ENCODE data around the gene MTG2.

Gene MTG2

GRCh38 chr20:62233684-62234083, 50.9 kb downstream of the MTG2 start:
- no peak for DNase-seq (ENCODE audit: low spot score)

- DNase-seq (ENCODE audit: low spot score): no peak
Measured at GRCh38 chr20:62234339-62234738, 51.5 kb downstream of the MTG2 start.

GRCh38 chr20:62235001-62235776, 52.4 kb downstream of the MTG2 start:
- DNase-seq (ENCODE audit: low spot score): no peak

- no peak for DNase-seq (ENCODE audit: low spot score)
Measured at GRCh38 chr20:62235777-62236157, 52.9 kb downstream of the MTG2 start.

GRCh38 chr20:62236200-62236599, 53.4 kb downstream of the MTG2 start:
- DNase-seq (ENCODE audit: low spot score): no peak

DNA sequence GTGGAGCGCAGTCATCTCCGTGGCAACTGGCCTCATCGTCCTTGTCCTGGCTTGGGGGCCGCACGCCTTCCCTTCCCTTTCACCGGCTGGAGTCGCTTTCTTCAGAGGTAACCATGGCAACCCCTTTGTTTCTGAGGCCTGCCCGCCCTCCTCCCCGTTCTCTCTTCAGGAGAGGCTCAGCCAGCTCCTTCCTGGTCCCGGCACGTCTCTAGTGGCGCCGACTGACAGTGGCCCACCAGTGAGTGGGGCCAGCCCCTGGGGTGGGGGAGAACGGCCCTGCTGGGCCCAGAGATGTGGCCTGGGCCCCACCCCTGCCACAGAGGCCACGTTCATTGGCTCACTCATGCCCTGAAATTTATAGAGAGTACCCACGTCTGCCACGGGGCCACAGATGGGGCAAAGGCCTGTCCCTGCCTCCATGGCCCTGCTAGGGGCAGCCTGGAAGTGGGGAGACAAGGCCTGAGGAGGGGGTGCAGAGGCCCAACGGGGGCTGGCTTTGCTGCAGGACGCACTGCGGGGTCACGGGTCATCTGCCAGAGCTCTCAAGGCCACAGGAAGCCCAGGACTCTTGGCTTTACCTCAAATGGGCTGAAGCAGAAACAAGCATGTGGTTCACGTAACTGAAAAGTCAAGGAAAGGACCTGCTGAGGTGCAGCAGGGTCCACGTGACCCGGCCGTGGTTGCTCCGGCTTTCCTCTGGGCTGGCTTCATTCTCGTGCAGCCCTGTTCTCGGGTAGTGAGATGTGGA, 54.1 kb downstream of the MTG2 start:
- no peak for DNase-seq (ENCODE audit: low spot score)

- no peak for DNase-seq (ENCODE audit: low spot score)
Measured at GRCh38 chr20:62237514-62237800, 54.6 kb downstream of the MTG2 start.

GRCh38 chr20:62237801-62238568, 55.2 kb downstream of the MTG2 start, which contains the start of gene OSBPL2:
Gene OSBPL2 (plus strand): TSS chr20:62238521. CDS start chr20:62256185, 17,664 bp downstream.
- DNase-seq (ENCODE audit: low spot score): peak; percentile 100

GRCh38 chr20:62238569-62239277, 55.9 kb downstream of the MTG2 start:
- DNase-seq (ENCODE audit: low spot score): peak; percentile 55

- peak; percentile 46 for DNase-seq (ENCODE audit: low spot score)
Measured at GRCh38 chr20:62239278-62239879, 56.6 kb downstream of the MTG2 start.

DNA sequence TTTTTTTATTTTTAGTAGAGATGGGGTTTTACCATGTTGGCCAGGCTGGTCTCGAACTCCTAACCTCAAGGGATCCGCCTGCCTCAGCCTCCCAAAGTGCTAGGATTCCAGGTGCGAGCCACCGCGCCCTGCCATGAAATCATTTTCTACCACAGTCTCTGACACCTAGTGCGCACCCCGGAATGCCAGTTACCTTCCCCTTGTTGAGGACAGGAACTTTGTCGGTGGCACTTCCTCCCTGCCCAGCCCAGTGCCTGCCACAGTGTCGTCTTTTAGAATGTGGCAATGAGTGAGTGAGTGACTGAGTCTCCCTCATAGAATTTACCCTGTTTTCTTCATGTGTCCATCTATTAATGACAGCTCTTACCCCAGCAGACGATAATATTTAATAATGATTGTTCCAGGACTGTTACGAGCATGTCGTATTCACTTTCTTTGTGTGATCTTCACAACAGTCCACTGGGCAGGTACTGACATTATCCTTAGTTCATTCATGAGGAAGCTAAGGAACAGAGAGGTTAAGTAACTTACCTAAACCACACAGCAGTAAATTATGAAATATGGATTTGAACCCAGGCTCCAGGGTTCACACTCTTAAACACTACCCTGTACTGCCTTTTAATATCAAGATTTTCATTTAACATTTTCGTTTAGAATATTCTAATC, 57.3 kb downstream of the MTG2 start:
- no peak for DNase-seq (ENCODE audit: low spot score)

DNA sequence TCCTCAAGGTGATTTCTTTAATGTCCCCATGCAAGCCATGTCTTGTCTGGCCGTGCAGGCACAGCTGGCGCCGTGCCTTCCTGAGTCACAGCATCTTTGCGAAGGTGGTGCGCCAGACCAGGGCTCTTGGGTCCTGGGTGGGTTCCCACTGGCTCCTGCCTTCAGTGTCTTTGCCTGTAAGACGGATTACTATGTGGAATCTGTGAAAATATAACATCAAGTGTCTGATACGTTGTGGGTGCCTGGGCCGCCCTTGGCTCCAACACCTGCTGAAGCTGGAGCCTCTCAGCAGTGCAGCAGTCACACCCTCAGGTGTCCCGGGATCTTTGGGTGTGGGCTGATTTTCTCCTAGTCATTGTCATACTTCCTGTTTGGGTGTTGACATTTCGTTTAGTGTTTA, 58.7 kb downstream of the MTG2 start:
- no peak for DNase-seq (ENCODE audit: low spot score)

GRCh38 chr20:62242176-62242575, 59.3 kb downstream of the MTG2 start:
- no peak for DNase-seq (ENCODE audit: low spot score)

DNA sequence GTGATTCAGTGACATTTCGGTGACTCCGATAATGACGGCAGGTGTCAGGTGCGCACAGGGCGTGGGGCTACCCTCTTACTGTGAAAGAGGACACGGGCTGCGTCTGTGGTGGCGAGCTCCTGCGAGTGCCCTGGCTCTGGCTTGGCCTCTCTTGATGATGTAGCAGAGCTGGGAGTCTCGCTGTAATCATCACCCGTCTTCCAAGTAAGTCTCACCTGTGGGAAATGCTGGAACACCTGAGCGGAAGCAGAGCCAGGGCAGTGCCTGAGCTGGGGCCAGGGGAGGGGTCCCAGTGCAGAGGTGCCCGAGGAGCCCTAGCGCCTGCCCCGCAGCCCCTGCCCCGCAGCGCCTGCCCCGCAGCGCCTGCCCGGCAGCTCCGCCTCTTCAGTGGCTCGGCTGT, 60.3 kb downstream of the MTG2 start:
- DNase-seq (ENCODE audit: low spot score): no peak

DNA sequence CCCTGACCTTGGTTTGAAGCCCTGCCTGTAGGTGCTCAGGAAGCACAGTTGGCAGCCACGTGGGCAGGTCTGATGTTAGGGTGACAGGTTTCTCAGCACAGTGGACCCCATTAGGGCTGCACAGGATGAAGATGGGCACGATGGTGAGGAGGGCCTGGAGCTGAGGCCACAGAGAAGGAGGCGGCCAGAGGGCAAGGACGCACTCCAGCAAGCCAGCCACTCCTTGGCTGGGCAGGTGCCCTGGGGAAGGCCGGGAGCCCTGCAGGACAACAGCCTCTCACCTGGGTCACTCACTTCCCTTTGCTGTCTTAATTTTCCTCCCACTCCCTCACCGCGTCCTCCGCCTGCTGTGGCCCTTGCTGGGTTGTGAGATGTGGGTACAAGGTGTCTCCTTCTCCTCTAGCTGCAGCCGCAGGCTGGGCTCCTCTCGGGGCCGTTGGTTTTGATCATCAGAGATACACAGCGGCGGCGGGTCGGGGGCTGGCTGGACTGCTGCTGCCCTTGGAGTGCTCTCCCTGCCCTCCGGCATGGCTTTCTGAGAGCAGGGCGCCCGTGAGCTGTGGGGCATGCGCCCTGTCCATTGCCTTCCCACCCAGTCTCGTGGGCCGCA, 61.2 kb downstream of the MTG2 start:
- DNase-seq (ENCODE audit: low spot score): no peak

- no peak for DNase-seq (ENCODE audit: low spot score)
Measured at GRCh38 chr20:62244644-62245108, 61.8 kb downstream of the MTG2 start.

DNA sequence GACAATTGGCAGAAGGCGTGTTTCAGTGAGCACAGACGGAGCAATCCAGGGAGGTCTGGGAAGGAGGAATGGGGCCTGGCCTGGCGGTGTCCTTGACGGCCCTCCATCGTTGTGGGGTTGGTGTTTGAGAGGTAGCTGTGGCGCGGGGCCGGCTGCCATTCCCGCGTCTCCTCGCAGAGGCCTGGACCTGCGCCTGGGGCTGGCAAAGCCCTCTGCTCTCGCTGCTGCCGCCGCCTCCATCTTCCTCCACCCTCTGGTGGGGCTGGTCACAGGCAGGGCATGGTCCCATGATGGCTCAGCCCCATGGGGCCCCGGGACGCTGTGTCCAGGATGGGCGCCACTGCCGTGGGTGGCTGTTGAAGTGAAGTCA, 63.1 kb downstream of the MTG2 start:
- DNase-seq (ENCODE audit: low spot score): no peak

DNA sequence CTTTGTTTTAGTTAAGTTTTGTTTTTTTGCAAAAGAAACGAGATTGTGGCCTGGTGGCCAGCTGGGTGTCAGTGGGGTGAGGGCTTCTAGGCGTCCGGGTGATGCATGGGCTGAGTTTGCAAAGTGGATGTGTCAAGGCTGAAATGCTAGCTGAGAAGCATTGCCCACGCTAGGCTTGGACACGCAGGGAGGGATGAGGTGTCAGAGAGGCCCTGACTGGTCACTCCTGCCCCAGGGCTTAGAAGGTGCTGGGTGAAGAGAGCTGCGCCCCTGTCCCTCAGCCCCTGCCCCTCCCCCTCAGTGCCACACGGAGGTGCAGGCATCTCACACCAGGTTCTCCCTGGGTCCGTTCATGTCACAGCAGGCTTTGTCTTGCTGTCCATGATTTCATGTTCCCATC, 63.6 kb downstream of the MTG2 start:
- no peak for DNase-seq (ENCODE audit: low spot score)

- no peak for DNase-seq (ENCODE audit: low spot score)
Measured at GRCh38 chr20:62246872-62247652, 64.2 kb downstream of the MTG2 start.

Measured in hepatic stellate cell (primary cell).